Measurements from ENCODE around the gene MMP25. TPM values are rescaled to one million over a fixed set of nuclear protein-coding genes. Genes with fewer than 3 reads are reported as not detected.

MMP25 gene
- total and polyA plus RNA-seq, 9 of the 15 experiments (the other 6 are each of a cell fraction or from before 2014, with no cell fraction given), result 0.03 to 0.04 TPM; not detected in 7

DNA sequence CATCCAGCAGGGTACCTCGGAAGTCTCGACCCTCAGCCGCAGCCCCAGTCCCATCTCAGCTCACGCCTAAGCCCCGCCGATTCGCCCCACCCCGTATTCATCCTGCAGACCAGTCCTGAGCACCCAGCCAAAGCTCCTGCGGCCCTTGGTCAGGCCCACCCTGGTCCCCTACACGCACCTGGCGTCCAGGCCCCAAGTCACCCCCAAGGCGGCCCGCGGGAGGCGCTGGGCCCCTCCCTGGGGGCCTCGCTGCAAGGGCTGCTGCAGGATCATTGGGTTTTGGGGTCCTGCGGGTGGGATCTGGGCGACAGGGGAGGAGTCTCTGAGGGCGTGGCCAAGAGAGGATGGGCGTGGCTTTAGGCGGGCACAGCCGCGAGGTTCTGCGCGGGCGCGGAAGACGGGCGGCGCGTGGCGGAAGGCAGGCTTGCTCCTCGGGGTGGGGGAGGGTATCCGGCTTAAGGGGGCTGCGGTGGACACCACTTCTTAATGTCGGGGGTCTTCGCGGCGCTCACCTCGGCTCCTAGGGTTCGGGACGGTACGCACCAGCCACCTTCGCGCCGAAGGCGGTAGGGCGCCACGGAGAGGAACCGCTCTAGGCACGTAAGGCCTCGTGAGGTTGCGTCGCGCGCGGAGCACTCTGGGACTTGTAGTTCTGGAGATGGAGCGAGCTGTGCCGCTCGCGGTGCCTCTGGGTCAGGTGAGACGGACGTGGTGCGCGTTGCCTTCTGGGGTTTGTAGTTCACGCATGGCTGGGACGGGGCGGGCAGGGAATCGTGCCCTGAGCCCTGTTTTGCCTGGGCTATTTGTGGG is 22.5 kb upstream of the MMP25 start, which contains the start of the genes HCFC1R1 and THOC6 (continued):
- TF ChIP-seq, protein P1, sequence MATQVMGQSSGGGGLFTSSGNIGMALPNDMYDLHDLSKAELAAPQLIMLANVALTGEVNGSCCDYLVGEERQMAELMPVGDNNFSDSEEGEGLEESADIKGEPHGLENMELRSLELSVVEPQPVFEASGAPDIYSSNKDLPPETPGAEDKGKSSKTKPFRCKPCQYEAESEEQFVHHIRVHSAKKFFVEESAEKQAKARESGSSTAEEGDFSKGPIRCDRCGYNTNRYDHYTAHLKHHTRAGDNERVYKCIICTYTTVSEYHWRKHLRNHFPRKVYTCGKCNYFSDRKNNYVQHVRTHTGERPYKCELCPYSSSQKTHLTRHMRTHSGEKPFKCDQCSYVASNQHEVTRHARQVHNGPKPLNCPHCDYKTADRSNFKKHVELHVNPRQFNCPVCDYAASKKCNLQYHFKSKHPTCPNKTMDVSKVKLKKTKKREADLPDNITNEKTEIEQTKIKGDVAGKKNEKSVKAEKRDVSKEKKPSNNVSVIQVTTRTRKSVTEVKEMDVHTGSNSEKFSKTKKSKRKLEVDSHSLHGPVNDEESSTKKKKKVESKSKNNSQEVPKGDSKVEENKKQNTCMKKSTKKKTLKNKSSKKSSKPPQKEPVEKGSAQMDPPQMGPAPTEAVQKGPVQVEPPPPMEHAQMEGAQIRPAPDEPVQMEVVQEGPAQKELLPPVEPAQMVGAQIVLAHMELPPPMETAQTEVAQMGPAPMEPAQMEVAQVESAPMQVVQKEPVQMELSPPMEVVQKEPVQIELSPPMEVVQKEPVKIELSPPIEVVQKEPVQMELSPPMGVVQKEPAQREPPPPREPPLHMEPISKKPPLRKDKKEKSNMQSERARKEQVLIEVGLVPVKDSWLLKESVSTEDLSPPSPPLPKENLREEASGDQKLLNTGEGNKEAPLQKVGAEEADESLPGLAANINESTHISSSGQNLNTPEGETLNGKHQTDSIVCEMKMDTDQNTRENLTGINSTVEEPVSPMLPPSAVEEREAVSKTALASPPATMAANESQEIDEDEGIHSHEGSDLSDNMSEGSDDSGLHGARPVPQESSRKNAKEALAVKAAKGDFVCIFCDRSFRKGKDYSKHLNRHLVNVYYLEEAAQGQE (IDR thresholded peaks at IDR 0.05; ENCODE audit: borderline replicate concordance), result peak; percentile 39; the same call in 1 of the 2 replicates
- TF ChIP-seq, protein P1 (CRISPR knock-in tag; IDR thresholded peaks at IDR 0.05; ENCODE audit: low read depth), result peak; percentile 71
- TF ChIP-seq EZH2 (IDR thresholded peaks at IDR 0.05; ENCODE audit: borderline replicate concordance, low read depth, low read length) (no peak), CHD2 (IDR thresholded peaks at IDR 0.05; ENCODE audit: low read depth, low read length) (peak; percentile 91), CREM (IDR thresholded peaks at IDR 0.05; ENCODE audit: low read depth) (peak; percentile 97), SRF (CRISPR knock-in tag; IDR thresholded peaks at IDR 0.05) (peak in 1 of 2 experiments; percentile 51; a peak in 1 of 4 replicates), CBX1 (IDR thresholded peaks at IDR 0.05; ENCODE audit: low read depth) (no peak; the same call in none of the 2 replicates)
- TF ChIP-seq, protein P2, sequence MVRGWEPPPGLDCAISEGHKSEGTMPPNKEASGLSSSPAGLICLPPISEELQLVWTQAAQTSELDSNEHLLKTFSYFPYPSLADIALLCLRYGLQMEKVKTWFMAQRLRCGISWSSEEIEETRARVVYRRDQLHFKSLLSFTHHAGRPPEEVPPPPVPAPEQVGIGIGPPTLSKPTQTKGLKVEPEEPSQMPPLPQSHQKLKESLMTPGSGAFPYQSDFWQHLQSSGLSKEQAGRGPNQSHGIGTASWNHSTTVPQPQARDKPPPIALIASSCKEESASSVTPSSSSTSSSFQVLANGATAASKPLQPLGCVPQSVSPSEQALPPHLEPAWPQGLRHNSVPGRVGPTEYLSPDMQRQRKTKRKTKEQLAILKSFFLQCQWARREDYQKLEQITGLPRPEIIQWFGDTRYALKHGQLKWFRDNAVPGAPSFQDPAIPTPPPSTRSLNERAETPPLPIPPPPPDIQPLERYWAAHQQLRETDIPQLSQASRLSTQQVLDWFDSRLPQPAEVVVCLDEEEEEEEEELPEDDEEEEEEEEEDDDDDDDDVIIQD (CRISPR knock-in tag; IDR thresholded peaks at IDR 0.05), result no peak
- TF ChIP-seq, protein P3, sequence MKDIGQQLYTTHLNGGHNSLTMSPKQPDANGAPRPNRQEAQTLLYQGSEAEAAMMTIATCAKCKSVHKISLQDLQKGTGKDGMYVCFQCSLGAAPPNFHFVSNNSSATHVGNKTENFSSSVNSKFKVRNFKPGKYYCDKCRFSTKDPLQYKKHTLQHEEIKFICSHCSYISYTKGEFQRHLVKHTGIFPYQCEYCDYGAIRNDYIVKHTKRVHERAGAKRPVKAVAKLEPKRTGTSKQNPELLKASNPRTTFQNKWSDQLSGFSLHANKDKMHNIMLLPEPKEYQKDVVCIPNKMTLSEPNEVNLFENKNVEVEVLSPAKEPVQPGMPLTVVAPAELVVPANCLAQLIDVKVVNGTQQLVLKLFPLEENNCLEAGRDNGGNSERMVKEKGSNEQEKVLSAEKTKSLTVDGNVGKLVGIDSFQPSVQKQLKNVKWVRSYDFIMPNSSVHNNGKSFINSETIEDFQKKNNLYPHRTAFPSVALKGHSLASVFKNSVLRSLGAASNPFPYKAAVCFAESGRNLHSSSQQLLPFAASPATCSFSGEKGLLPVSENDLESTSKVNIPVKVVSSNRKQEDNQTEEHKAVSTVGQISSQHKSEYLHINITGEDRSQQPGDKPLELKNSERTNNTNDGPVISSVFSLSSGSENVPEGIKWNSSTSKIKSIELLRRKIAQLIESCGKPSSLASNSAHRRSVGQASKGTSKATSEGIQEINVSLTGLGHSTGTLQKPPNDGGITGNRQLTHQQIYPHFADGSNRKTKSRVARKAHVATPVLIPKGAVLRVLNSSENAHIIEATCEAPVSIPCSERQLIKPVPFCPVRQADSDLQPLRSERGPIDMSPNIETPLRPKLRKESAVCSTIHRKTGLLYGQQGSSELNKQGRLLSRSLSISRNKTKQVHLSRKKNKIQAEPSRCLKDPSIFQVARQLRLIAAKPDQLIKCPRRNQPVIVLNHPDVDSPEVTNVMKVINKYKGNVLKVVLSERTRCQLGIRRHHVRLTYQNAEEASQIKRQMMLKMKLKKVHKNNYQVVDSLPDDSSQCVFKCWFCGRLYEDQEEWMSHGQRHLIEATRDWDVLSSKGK (CRISPR knock-in tag; IDR thresholded peaks at IDR 0.05), result no peak
- TF ChIP-seq, protein P4, sequence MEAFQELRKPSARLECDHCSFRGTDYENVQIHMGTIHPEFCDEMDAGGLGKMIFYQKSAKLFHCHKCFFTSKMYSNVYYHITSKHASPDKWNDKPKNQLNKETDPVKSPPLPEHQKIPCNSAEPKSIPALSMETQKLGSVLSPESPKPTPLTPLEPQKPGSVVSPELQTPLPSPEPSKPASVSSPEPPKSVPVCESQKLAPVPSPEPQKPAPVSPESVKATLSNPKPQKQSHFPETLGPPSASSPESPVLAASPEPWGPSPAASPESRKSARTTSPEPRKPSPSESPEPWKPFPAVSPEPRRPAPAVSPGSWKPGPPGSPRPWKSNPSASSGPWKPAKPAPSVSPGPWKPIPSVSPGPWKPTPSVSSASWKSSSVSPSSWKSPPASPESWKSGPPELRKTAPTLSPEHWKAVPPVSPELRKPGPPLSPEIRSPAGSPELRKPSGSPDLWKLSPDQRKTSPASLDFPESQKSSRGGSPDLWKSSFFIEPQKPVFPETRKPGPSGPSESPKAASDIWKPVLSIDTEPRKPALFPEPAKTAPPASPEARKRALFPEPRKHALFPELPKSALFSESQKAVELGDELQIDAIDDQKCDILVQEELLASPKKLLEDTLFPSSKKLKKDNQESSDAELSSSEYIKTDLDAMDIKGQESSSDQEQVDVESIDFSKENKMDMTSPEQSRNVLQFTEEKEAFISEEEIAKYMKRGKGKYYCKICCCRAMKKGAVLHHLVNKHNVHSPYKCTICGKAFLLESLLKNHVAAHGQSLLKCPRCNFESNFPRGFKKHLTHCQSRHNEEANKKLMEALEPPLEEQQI (IDR thresholded peaks at IDR 0.05), result no peak

All from K562 (cell line).